Liver (tissue), 9 donors: ENCODE measurements around the gene TMEM217. TPM values are rescaled to one million over a fixed set of nuclear protein-coding genes. Genes with fewer than 3 reads are reported as not detected.

Experiments
- DNase-seq: peaks from one replicate; pipeline ENCODE4 v3.0.0-alpha.2; 2017; ENCODE audit warnings: low spot score
- H3K27ac ChIP-seq, 2 donors: one replicate each; pipeline ENCODE4 v1.7.0; 2013; ENCODE audit warnings: inconsistent platforms in 2 of 2, low read length in 2 of 2, control low read depth in 1 of 2, low read depth in 1 of 2, mild to moderate bottlenecking in 1 of 2
- H3K27me3 ChIP-seq, 4 donors: one replicate each; pipeline versions ENCODE4 v1.6.1 to v1.7.0; 2013; ENCODE audit warnings: low read length in 3 of 4, inconsistent platforms in 1 of 4, mild to moderate bottlenecking in 1 of 4, moderate library complexity in 1 of 4; ENCODE audit not compliant: control insufficient read depth in 4 of 4, insufficient read depth in 4 of 4
- H3K36me3 ChIP-seq, 4 donors: one replicate each; pipeline versions ENCODE4 v1.6.1 to v1.7.0; 2013; ENCODE audit warnings: low read length in 3 of 4, mild to moderate bottlenecking in 3 of 4, low read depth in 1 of 4, moderate library complexity in 1 of 4; ENCODE audit not compliant: control insufficient read depth in 4 of 4, insufficient read depth in 3 of 4
- H3K4me1 ChIP-seq, 4 donors: one replicate each; pipeline versions ENCODE4 v1.6.1 to v1.7.0; 2013; ENCODE audit warnings: low read length in 3 of 4, mild to moderate bottlenecking in 3 of 4, moderate library complexity in 1 of 4; ENCODE audit not compliant: control insufficient read depth in 4 of 4, insufficient read depth in 4 of 4
- H3K4me3 ChIP-seq, 3 donors: one replicate each; pipeline versions ENCODE4 v1.6.1 to v1.7.0; 2013; ENCODE audit warnings: low read length in 3 of 3, control low read depth in 1 of 3, low read depth in 1 of 3, mild to moderate bottlenecking in 1 of 3
- H3K9ac ChIP-seq, 2 donors: one replicate each; pipeline ENCODE4 v1.7.0; 2013; ENCODE audit warnings: low read length in 2 of 2, mild to moderate bottlenecking in 2 of 2, moderate library complexity in 2 of 2, control low read depth in 1 of 2, low read depth in 1 of 2
- H3K9me3 ChIP-seq, 4 donors: one replicate each; pipeline versions ENCODE4 v1.6.1 to v1.7.0; 2013; ENCODE audit warnings: low read length in 3 of 4; ENCODE audit not compliant: control insufficient read depth in 4 of 4
- ATF3 ChIP-seq: IDR thresholded peaks from 2 replicates; pipeline ENCODE4 v1.6.1; 2016; ENCODE audit warnings: antibody characterized with exemption
- CTCF ChIP-seq: fragments of 150-350 bp; IDR thresholded peaks from 2 replicates; pipeline ENCODE4 v1.5.1; 2017; ENCODE audit warnings: improper control_type of control experiment, low read depth, low read length; ENCODE audit not compliant: missing input control
- EGR1 ChIP-seq, 2 donors: IDR thresholded peaks; 2 replicates each; pipeline ENCODE4 v1.6.1; 2016 to 2018; ENCODE audit warnings: antibody characterized with exemption in 2 of 2, low read depth in 2 of 2
- FOXA2 ChIP-seq: IDR thresholded peaks from 2 replicates; pipeline ENCODE4 v1.6.1; 2016; ENCODE audit warnings: antibody characterized with exemption
- GABPA ChIP-seq, 2 donors: IDR thresholded peaks in 1 of 2; conservative IDR thresholded peaks in 1 of 2; 2 replicates each; pipeline ENCODE4 v1.6.1; 2016; ENCODE audit warnings: antibody characterized with exemption in 2 of 2, mild to moderate bottlenecking in 1 of 2, moderate library complexity in 1 of 2
- HNF4G ChIP-seq: IDR thresholded peaks from 2 replicates; pipeline ENCODE4 v1.6.1; 2016; ENCODE audit warnings: antibody characterized with exemption
- JUND ChIP-seq, 2 donors: IDR thresholded peaks; 2 replicates each; pipeline ENCODE4 v1.6.1; 2016; ENCODE audit warnings: antibody characterized with exemption in 2 of 2
- NR2F2 ChIP-seq: IDR thresholded peaks from 2 replicates; pipeline ENCODE4 v1.6.1; 2016; ENCODE audit warnings: antibody characterized with exemption
- RAD21 ChIP-seq, 2 donors: IDR thresholded peaks; 2 replicates each; pipeline ENCODE4 v1.6.1; 2016; ENCODE audit warnings: antibody characterized with exemption in 2 of 2, mild to moderate bottlenecking in 2 of 2
- REST ChIP-seq: IDR thresholded peaks from 2 replicates; pipeline ENCODE4 v1.6.1; 2016; ENCODE audit warnings: antibody characterized with exemption, mild to moderate bottlenecking
- RXRA ChIP-seq, 2 donors: IDR thresholded peaks; 2 replicates each; pipeline ENCODE4 v1.6.1; 2017 to 2018; ENCODE audit warnings: antibody characterized with exemption in 2 of 2, mild to moderate bottlenecking in 1 of 2
- SP1 ChIP-seq: IDR thresholded peaks from 2 replicates; pipeline ENCODE4 v1.6.1; 2018; ENCODE audit warnings: antibody characterized with exemption, mild to moderate bottlenecking
- TAF1 ChIP-seq: conservative IDR thresholded peaks from 2 replicates; pipeline ENCODE4 v1.6.1; 2016; ENCODE audit warnings: antibody characterized with exemption, mild to moderate bottlenecking
- YY1 ChIP-seq: IDR thresholded peaks from 2 replicates; pipeline ENCODE4 v1.6.1; 2016; ENCODE audit warnings: antibody characterized with exemption, mild to moderate bottlenecking
- ZBTB33 ChIP-seq: IDR thresholded peaks from 2 replicates; pipeline ENCODE4 v1.6.1; 2016; ENCODE audit warnings: antibody characterized with exemption
- WGBS: extraction: QIAGEN DNeasy Blood & Tissue Kit; methylation state at CpG from one replicate; pipeline ENCODE4 v1.1.7; 2013; 5-methylcytosine and 5-hydroxymethylcytosine counted together
- polyA plus RNA-seq, 2 donors: library from polyadenylated mRNA; stranded (reverse) in 1 of 2; unstranded in 1 of 2; fragments of 200-250 nt in 1 of 2; fragments of >200 nt in 1 of 2; fragmentation: Nextera tagmentation in 1 of 2; extraction: Ambion mirVana in 1 of 2; gene quantifications; one replicate each; pipeline versions ENCODE4 v1.2.1 to v1.2.3, GENCODE V29; 2013 to 2015
- total RNA-seq, 2 donors: library from RNA; depleted of rRNA; stranded (reverse); fragments of >200 nt; gene quantifications; one replicate each; pipeline ENCODE4 v1.2.3, GENCODE V29; 2014
- donor health status: healthy.
- donor health status: healthy.
- donor health status: healthy.
- donor health status: healthy.
- donor health status: healthy.

Gene TMEM217
- total and polyA plus RNA-seq, 4 donors = 0.39 to 3.2 (median 0.62) TPM

- WGBS = 85% methylated on average over 6 of the region's 6 CpGs
- Histone ChIP-seq H3K9me3 (no peaks in the 10 kb centered on the region), H3K27ac (no peak overlapping the region), H3K4me1 (peaks cover 0 to 4% (median under 1%) of the 10 kb centered on the region in 4 donors), H3K4me3 (no peak overlapping the region), H3K36me3 (peaks cover 0 to 16% (median 7%) of the 10 kb centered on the region in 4 donors), H3K27me3 (no peaks in the 10 kb centered on the region), H3K9ac (no peak overlapping the region)
- DNase-seq = no peak
- TF ChIP-seq SP1 (no peak), RXRA (IDR thresholded peaks at IDR 0.05) (no peak), FOXA2 (no peak), HNF4G (no peak), YY1 (no peak), RAD21 (IDR thresholded peaks at IDR 0.05) (no peak), EGR1 (IDR thresholded peaks at IDR 0.05; ENCODE audit: low read depth in 2 of 2) (no peak), ATF3 (no peak), NR2F2 (no peak), ZBTB33 (no peak), JUND (IDR thresholded peaks at IDR 0.05) (no peak), TAF1 (no peak), GABPA (IDR thresholded peaks at IDR 0.05 in 1 of 2, conservative IDR thresholded peaks at IDR 0.05 in 1 of 2) (no peak)
These were observed 45.2 kb upstream of the TMEM217 start for GRCh38 chr6:37303091-37303660.

GRCh38 chr6:37302086-37302686, 44.2 kb upstream of the TMEM217 start:
- TF ChIP-seq ATF3 = no peak
- no peak for TF ChIP-seq EGR1 (IDR thresholded peaks at IDR 0.05; ENCODE audit: low read depth in 2 of 2)
- TF ChIP-seq GABPA (IDR thresholded peaks at IDR 0.05 in 1 of 2, conservative IDR thresholded peaks at IDR 0.05 in 1 of 2) = no peak
- TF ChIP-seq ZBTB33 = no peak
- TF ChIP-seq RXRA (IDR thresholded peaks at IDR 0.05) = no peak
- TF ChIP-seq REST = no peak
- TF ChIP-seq CTCF = no peak
- TF ChIP-seq JUND (IDR thresholded peaks at IDR 0.05) = no peak
- TF ChIP-seq TAF1 = no peak
- no peak for TF ChIP-seq HNF4G
- no peak for TF ChIP-seq YY1
- H3K9me3 ChIP-seq = no peaks in the 10 kb centered on the region
- no peak overlapping the region for H3K4me3 ChIP-seq
- H3K36me3 ChIP-seq = peaks cover 0 to 17% (median 8%) of the 10 kb centered on the region in 4 donors
- peaks cover 0 to 4% (median under 1%) of the 10 kb centered on the region in 4 donors for H3K4me1 ChIP-seq
- DNase-seq = peak; percentile 77
- 95% methylated on average over 1 of the region's 1 CpG for WGBS
- H3K27me3 ChIP-seq = no peaks in the 10 kb centered on the region
- H3K9ac ChIP-seq = no peak overlapping the region
- no peak overlapping the region for H3K27ac ChIP-seq
